Right lobe of liver (tissue), 6 donors: Measurements from ENCODE around the gene HOXC11. TPM values are rescaled to one million over a fixed set of nuclear protein-coding genes. Genes with fewer than 3 reads are reported as not detected.

ENCODE experiments used
- ATAC-seq, 4 donors: fragments of 200-7000 bp; cut with Tn5 transposase; one replicate each; pipeline ENCODE4 v1.9.1; 2020; ENCODE audit warnings: mild to moderate bottlenecking in 4 of 4, moderate library complexity in 4 of 4
- DNase-seq, 3 donors: peaks; one replicate each; pipeline ENCODE4 v3.0.0-alpha.2; 2020
- H3K27ac ChIP-seq, 3 donors: fragments of 200-600 bp; one replicate each; pipeline ENCODE4 v1.8.0; 2022
- H3K27me3 ChIP-seq, 2 donors: fragments of 200-600 bp; one replicate each; pipeline ENCODE4 v1.8.0; 2022
- H3K36me3 ChIP-seq, 4 donors: fragments of 200-600 bp; sonication (generic) in 1 of 4; one replicate each; pipeline versions ENCODE4 v1.5.1 to v1.8.0; 2017 to 2022; ENCODE audit warnings: control low read depth in 1 of 4
- H3K4me1 ChIP-seq, 4 donors: fragments of 200-600 bp; sonication (generic) in 1 of 4; one replicate each; pipeline versions ENCODE4 v1.5.1 to v1.8.0; 2017 to 2022; ENCODE audit warnings: control low read depth in 1 of 4
- H3K4me3 ChIP-seq, 3 donors: fragments of 200-600 bp; one replicate each; pipeline ENCODE4 v1.8.0; 2022
- H3K9me3 ChIP-seq, 4 donors: fragments of 200-600 bp; sonication (generic) in 1 of 4; one replicate each; pipeline versions ENCODE4 v1.5.1 to v1.8.0; 2017 to 2022; ENCODE audit warnings: control low read depth in 1 of 4
- CTCF ChIP-seq, 4 donors: fragments of 200-600 bp in 3 of 4; fragments of 450-650 bp in 1 of 4; IDR thresholded peaks; one replicate each; pipeline versions ENCODE4 v1.5.1 to v1.8.0; 2016 to 2022; ENCODE audit warnings: antibody characterized with exemption in 4 of 4, mild to moderate bottlenecking in 2 of 4
- POLR2A ChIP-seq: fragments of 450-650 bp; IDR thresholded peaks from one replicate; pipeline ENCODE4 v1.6.1; 2017; ENCODE audit warnings: antibody characterized with exemption, mild to moderate bottlenecking
- WGBS: methylation state at CpG from one replicate; pipeline ENCODE4 v1.1.6; 2018; ENCODE audit warnings: low coverage, low lambda C conversion rate; ENCODE audit not compliant: insufficient coverage; ENCODE audit errors: missing lambda C conversion rate; 5-methylcytosine and 5-hydroxymethylcytosine counted together
- intact Hi-C, 2 donors: fragments of 100-400 bp; cut with DNase I; formaldehyde crosslinking; loops; one replicate each; pipeline versions ENCODE4 v1.11.2 to v1.14.1; 2022
- total RNA-seq, 6 experiments: library from RNA; depleted of rRNA in 2 of 6; stranded (reverse); fragments of >200 nt in 2 of 6; fragmentation: NEBNext Ultra II Directional in 3 of 6; extraction: Animal tissue kit (Norgen Biotek cat#: 25700) in 3 of 6; gene quantifications; one replicate each; pipeline versions ENCODE4 v1.1.0 to v1.2.4, GENCODE V29; 2016 to 2023
- donor health status: DM: no; HTN: yes; CAD: no.
- donor health status: DM: no; HTN: no; CAD: no.
- donor health status: DM: no; HTN: no; CAD: no.
- donor health status: DM: no; HTN: yes; CAD: no.
- donor health status: DM: no; HTN: yes; CAD: no.

The HOXC11 gene
- total RNA-seq, 6 experiments from 2014 or later = not detected

DNA sequence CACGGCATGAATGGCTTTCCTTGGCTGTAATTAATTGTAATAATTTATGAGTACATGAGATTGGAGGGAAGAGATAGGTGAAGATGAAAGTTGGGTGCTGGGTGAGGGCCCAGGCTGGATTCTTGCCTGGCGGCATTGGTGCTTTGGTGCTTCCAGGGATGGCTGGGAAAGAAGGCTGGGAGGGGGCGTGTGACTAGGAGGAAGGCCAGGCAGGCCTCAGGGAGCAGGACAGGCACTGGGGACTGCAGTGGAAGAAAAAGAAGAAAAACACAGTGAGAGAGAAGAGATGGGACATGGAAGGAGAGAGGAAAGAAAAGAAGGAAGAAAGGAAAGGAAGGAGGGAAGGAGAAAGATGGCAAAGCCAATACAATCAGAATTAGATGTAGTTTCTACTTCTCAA is 30.7 kb downstream of the HOXC11 start:
- DNase-seq (no peak), ATAC-seq (no peak)
- H3K9me3 ChIP-seq = no peaks in the 10 kb centered on the region
- H3K4me1 ChIP-seq = peaks cover 0 to 18% (median 0%) of the 10 kb centered on the region in 4 donors
- H3K4me3 ChIP-seq = no peak overlapping the region
- TF ChIP-seq POLR2A = no peak
- no peak for TF ChIP-seq CTCF (IDR thresholded peaks at IDR 0.05)
- no peaks in the 10 kb centered on the region for H3K36me3 ChIP-seq
- intact Hi-C loops = no loop called here
- peaks cover 5 to 41% of the 10 kb centered on the region in 2 donors for H3K27me3 ChIP-seq
- H3K27ac ChIP-seq = no peak overlapping the region
- WGBS = 14% methylated on average over 2 of the region's 3 CpGs

DNA sequence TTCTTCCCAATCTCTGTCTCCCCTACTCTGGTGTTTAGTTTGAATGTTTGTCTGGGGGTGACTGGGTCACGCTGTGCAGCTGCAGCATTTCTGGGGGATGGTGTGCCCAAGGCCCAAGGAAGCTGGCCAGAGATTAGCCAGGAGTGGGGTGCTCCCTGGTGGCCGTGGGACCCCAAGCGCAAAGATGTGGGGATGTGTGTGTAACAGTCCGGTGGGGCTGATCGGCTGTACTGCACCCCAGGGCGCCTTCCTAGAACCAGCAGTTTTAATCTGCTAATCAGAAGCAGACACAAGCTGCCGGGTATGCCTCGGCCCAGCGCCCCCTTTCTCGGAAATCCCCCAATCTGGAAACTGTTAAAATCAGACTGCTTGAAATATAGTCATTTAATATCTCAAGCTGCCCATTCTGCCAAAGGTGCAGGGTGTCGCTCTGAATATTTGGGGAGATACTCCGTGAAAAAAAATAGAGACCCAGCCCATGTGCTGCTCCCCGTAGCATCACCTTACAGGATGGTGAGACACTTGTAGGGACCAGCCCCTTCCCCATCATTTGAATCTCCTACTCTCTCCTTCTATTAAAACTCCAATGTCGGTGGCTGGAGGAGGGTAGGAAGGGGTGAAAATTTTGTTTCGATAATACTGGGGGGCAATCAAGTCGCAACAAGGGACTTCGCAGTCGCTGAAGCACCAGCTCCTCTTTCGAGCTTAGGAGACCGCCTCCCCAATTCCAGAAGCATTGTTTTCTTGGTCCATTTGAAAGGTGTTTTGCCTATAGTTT is 31.3 kb downstream of the HOXC11 start:
- peaks cover 5 to 41% of the 10 kb centered on the region in 2 donors for H3K27me3 ChIP-seq
- intact Hi-C loops = no loop called here
- no peak overlapping the region for H3K4me3 ChIP-seq

GRCh38 chr12:54004841-54005530 is 32.1 kb downstream of the HOXC11 start:
- no peak overlapping the region for H3K27ac ChIP-seq
- WGBS = 7% methylated on average over 21 of the region's 31 CpGs

More for the DNA sequence above, 31.3 kb downstream of the HOXC11 start:
- H3K27ac ChIP-seq = no peak overlapping the region
- TF ChIP-seq CTCF (IDR thresholded peaks at IDR 0.05) (no peak), POLR2A (no peak)
- ATAC-seq = no peak
- H3K9me3 ChIP-seq = no peaks in the 10 kb centered on the region
- H3K36me3 ChIP-seq = no peaks in the 10 kb centered on the region
- 9% methylated on average over 20 of the region's 20 CpGs for WGBS
- DNase-seq = no peak
- peaks cover 0 to 18% (median 0%) of the 10 kb centered on the region in 4 donors for H3K4me1 ChIP-seq

GRCh38 chr12:54005531-54005852 is 32.6 kb downstream of the HOXC11 start:
- ATAC-seq (no peak), DNase-seq (no peak)
- no peak overlapping the region for H3K27ac ChIP-seq
- intact Hi-C loops = loop anchor here (5.0 kb wide), 2 partner anchors 197 to 202 kb away; no protein-coding TSS in a partner anchor
- H3K36me3 ChIP-seq = no peaks in the 10 kb centered on the region
- H3K27me3 ChIP-seq = peaks cover 5 to 41% of the 10 kb centered on the region in 2 donors
- H3K9me3 ChIP-seq = no peaks in the 10 kb centered on the region
- 4% methylated on average over 16 of the region's 26 CpGs for WGBS
- H3K4me1 ChIP-seq = peaks cover 0 to 8% (median 0%) of the 10 kb centered on the region in 4 donors
- H3K4me3 ChIP-seq = no peak overlapping the region
- no peak for TF ChIP-seq CTCF (IDR thresholded peaks at IDR 0.05)
- no peak for TF ChIP-seq POLR2A

More at GRCh38 chr12:54004841-54005530, 32.1 kb downstream of the HOXC11 start:
- no peak for TF ChIP-seq CTCF (IDR thresholded peaks at IDR 0.05)
- no peak for TF ChIP-seq POLR2A
- Histone ChIP-seq H3K4me1 (peaks cover 0 to 13% (median 0%) of the 10 kb centered on the region in 4 donors), H3K27me3 (peaks cover 5 to 41% of the 10 kb centered on the region in 2 donors), H3K36me3 (no peaks in the 10 kb centered on the region), H3K9me3 (no peaks in the 10 kb centered on the region), H3K4me3 (no peak overlapping the region)
- DNase-seq = no peak
- intact Hi-C loops = loop anchor here (5.0 kb wide), 2 partner anchors 197 to 202 kb away; no protein-coding TSS in a partner anchor
- no peak for ATAC-seq
